Measurements from ENCODE around the gene GCC1. TPM values are rescaled to one million over a fixed set of nuclear protein-coding genes. Genes with fewer than 3 reads are reported as not detected.

Gene GCC1, protein sequence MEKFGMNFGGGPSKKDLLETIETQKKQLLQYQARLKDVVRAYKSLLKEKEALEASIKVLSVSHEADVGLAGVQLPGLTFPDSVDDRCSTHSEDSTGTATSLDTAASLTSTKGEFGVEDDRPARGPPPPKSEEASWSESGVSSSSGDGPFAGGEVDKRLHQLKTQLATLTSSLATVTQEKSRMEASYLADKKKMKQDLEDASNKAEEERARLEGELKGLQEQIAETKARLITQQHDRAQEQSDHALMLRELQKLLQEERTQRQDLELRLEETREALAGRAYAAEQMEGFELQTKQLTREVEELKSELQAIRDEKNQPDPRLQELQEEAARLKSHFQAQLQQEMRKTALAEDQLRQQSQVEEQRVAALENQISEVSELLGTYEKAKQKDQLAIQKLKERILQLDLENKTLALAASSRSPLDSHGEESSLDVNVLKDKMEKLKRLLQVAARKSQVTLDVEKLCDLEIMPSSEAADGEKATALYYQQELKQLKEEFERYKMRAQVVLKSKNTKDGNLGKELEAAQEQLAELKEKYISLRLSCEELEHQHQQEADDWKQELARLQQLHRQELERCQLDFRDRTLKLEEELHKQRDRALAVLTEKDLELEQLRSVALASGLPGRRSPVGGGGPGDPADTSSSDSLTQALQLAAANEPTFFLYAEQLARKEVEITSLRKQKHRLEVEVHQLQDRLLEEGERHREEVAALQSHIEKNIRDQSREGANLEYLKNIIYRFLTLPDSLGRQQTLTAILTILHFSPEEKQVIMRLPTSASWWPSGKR
- total RNA-seq: 15.8 to 19.9 TPM (median 18.9 TPM) in 3 replicates
- long read RNA-seq, full-length matches to known transcripts: 79 of 84 reads
- long read RNA-seq, partial matches to known transcripts: 0 of 84 reads
- long read RNA-seq, other reads (novel, unspliced or antisense): 5 of 84 reads

- Mint-ChIP-seq H3K9me3 (ENCODE audit: low read depth) (no peaks in the 10 kb centered on the region), H3K4me3 (ENCODE audit: unreplicated experiment) (peak within 1 kb of the TSS; percentile 89), H3K4me1 (ENCODE audit: low read depth) (peaks cover 73% of the 10 kb centered on the region), H3K27me3 (ENCODE audit: low read depth) (no peaks in the 10 kb centered on the region), H3K27ac (ENCODE audit: unreplicated experiment) (peak within 1 kb of the TSS; percentile 87), H3K36me3 (ENCODE audit: low read depth) (peaks cover 13% of the 10 kb centered on the region)
- TF ChIP-seq, protein P1, sequence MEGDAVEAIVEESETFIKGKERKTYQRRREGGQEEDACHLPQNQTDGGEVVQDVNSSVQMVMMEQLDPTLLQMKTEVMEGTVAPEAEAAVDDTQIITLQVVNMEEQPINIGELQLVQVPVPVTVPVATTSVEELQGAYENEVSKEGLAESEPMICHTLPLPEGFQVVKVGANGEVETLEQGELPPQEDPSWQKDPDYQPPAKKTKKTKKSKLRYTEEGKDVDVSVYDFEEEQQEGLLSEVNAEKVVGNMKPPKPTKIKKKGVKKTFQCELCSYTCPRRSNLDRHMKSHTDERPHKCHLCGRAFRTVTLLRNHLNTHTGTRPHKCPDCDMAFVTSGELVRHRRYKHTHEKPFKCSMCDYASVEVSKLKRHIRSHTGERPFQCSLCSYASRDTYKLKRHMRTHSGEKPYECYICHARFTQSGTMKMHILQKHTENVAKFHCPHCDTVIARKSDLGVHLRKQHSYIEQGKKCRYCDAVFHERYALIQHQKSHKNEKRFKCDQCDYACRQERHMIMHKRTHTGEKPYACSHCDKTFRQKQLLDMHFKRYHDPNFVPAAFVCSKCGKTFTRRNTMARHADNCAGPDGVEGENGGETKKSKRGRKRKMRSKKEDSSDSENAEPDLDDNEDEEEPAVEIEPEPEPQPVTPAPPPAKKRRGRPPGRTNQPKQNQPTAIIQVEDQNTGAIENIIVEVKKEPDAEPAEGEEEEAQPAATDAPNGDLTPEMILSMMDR (IDR thresholded peaks at IDR 0.05): no peak
- DNase-seq (ENCODE audit: low spot score): peak; percentile 95
Observed at GRCh38 chr7:127585044-127585953, at the start of gene GCC1. TSS of gene GCC1 (minus strand) at chr7:127585596. CDS start at chr7:127585182, 414 bp downstream.

GRCh38 chr7:127632276-127632910, 47.0 kb upstream of the GCC1 start:
- Mint-ChIP-seq H3K4me3 (ENCODE audit: unreplicated experiment) (no peak overlapping the region), H3K36me3 (ENCODE audit: low read depth) (no peaks in the 10 kb centered on the region), H3K27ac (ENCODE audit: unreplicated experiment) (peak overlapping the region; percentile 79), H3K27me3 (ENCODE audit: low read depth) (peaks cover 2% of the 10 kb centered on the region), H3K4me1 (ENCODE audit: low read depth) (peaks cover 20% of the 10 kb centered on the region), H3K9me3 (ENCODE audit: low read depth) (no peaks in the 10 kb centered on the region)
- TF ChIP-seq, protein P1 (IDR thresholded peaks at IDR 0.05): no peak
- no peak for DNase-seq (ENCODE audit: low spot score)

- Mint-ChIP-seq H3K4me1 (ENCODE audit: low read depth) (peaks cover 13% of the 10 kb centered on the region), H3K4me3 (ENCODE audit: unreplicated experiment) (no peak overlapping the region), H3K27me3 (ENCODE audit: low read depth) (peaks cover 11% of the 10 kb centered on the region), H3K27ac (ENCODE audit: unreplicated experiment) (no peak overlapping the region), H3K36me3 (ENCODE audit: low read depth) (no peaks in the 10 kb centered on the region), H3K9me3 (ENCODE audit: low read depth) (no peaks in the 10 kb centered on the region)
- TF ChIP-seq, protein P1 (IDR thresholded peaks at IDR 0.05): peak; percentile 62
- no peak for DNase-seq (ENCODE audit: low spot score)
Observed at GRCh38 chr7:127629268-127629854, 44.0 kb upstream of the GCC1 start.

GRCh38 chr7:127628445-127628844, 43.0 kb upstream of the GCC1 start:
- DNase-seq (ENCODE audit: low spot score): no peak
- TF ChIP-seq, protein P1 (IDR thresholded peaks at IDR 0.05): no peak
- Mint-ChIP-seq H3K36me3 (ENCODE audit: low read depth) (peaks cover 1% of the 10 kb centered on the region), H3K4me3 (ENCODE audit: unreplicated experiment) (no peak overlapping the region), H3K27ac (ENCODE audit: unreplicated experiment) (no peak overlapping the region), H3K27me3 (ENCODE audit: low read depth) (peaks cover 17% of the 10 kb centered on the region), H3K4me1 (ENCODE audit: low read depth) (peaks cover 13% of the 10 kb centered on the region), H3K9me3 (ENCODE audit: low read depth) (no peaks in the 10 kb centered on the region)
